Adrenal gland (tissue), 12 donors: ENCODE data around the gene MEIOSIN. TPM values are rescaled to one million over a fixed set of nuclear protein-coding genes. Genes with fewer than 3 reads are reported as not detected.

Experiments
- DNase-seq, 7 donors: peaks; one replicate each; pipeline ENCODE4 v3.0.0-alpha.2; 2019 to 2020
- H3K27ac ChIP-seq, 5 donors: fragments of 200-600 bp; sonication (generic) in 4 of 5; 1 replicate in 3 of 5; 2 replicates in 2 of 5; pipeline versions ENCODE4 v1.5.1 to v1.8.0; 2016 to 2020; ENCODE audit warnings: mild to moderate bottlenecking in 1 of 5
- H3K27me3 ChIP-seq: fragments of 200-600 bp; 2 replicates; pipeline ENCODE4 v1.8.0; 2021
- H3K36me3 ChIP-seq, 2 donors: fragments of 200-600 bp; replicated peaks in 1 of 2; 1 replicate in 1 of 2; 2 replicates in 1 of 2; pipeline versions ENCODE4 v1.5.1 to v1.8.0; 2018 to 2022
- H3K4me1 ChIP-seq, 2 donors: fragments of 200-600 bp; replicated peaks in 1 of 2; 1 replicate in 1 of 2; 2 replicates in 1 of 2; pipeline versions ENCODE4 v1.5.1 to v1.8.0; 2018 to 2021
- H3K4me3 ChIP-seq, 4 donors: fragments of 200-600 bp; sonication (generic) in 3 of 4; one replicate each; pipeline ENCODE4 v1.5.1; 2016 to 2018
- H3K9me3 ChIP-seq, 3 donors: fragments of 200-600 bp; sonication (generic) in 1 of 3; replicated peaks in 1 of 3; 1 replicate in 2 of 3; 2 replicates in 1 of 3; pipeline versions ENCODE4 v1.5.1 to v1.8.0; 2016 to 2021
- POLR2A ChIP-seq, 2 donors: fragments of 450-650 bp; IDR thresholded peaks; one replicate each; pipeline ENCODE4 v1.6.1; 2017; ENCODE audit warnings: antibody characterized with exemption in 2 of 2, mild to moderate bottlenecking in 2 of 2, moderate library complexity in 1 of 2
- WGBS, 4 donors: extraction: QIAGEN DNeasy Blood & Tissue Kit in 2 of 4; methylation state at CpG; one replicate each; pipeline versions ENCODE4 v1.1.5 to v1.1.7; 2013 to 2017; 5-methylcytosine and 5-hydroxymethylcytosine counted together
- intact Hi-C, 2 donors: fragments of 100-400 bp; cut with DNase I; formaldehyde crosslinking; loops; one replicate each; pipeline versions ENCODE4 v1.14.1 to v1.15.0; 2022 to 2023
- polyA plus RNA-seq, 3 donors: library from polyadenylated mRNA; stranded (reverse); fragments of 200-250 nt in 2 of 3; fragments of 350-450 nt in 1 of 3; fragmentation: Illumina TruSeq in 1 of 3; extraction: RNeasy Lipid Tissue Mini Kit (QIAGEN cat#74804) in 1 of 3; gene quantifications; one replicate each; pipeline ENCODE4 v1.2.3, GENCODE V29; 2013 to 2014
- total RNA-seq, 9 donors: library from RNA; depleted of rRNA in 4 of 9; stranded (reverse); fragments of >200 nt in 4 of 9; fragments of 120-200 nt in 1 of 9; fragmentation: NEBNext Ultra II Directional in 1 of 9; extraction: Animal tissue kit (Norgen Biotek cat#: 25700) in 1 of 9; gene quantifications; one replicate each; pipeline versions ENCODE4 v1.1.0 to v1.2.4, GENCODE V29; 2013 to 2023
- TF ChIP-seq, protein P1 (sequence below), 6 experiments: fragments of 450-650 bp in 4 of 6; fragments of 200-600 bp in 2 of 6; sonication (generic) in 1 of 6; IDR thresholded peaks; 1 replicate in 5 of 6; 2 replicates in 1 of 6; pipeline versions ENCODE4 v1.5.1 to v1.8.0; 2016 to 2021; ENCODE audit warnings: antibody characterized with exemption in 6 of 6, mild to moderate bottlenecking in 2 of 6, moderate library complexity in 1 of 6
- donor health status: healthy with polysubstance abuse.
- donor health status: Bipolar disorder and iron deficiency.
- donor health status: DM: yes; HTN: yes; CAD: no.
- donor health status: DM: no; HTN: no; CAD: no.
- donor health status: DM: no; HTN: no; CAD: no.
- donor health status: DM: yes; HTN: yes; CAD: no.

MEIOSIN gene
- total and polyA plus RNA-seq, 12 donors, result 0.03 to 0.06 (median 0.05) TPM; not detected in 9

- peak within 1 kb of the TSS in 3 of 4 donors; percentile 28 to 95 (median 40) for H3K4me3 ChIP-seq
- 0 to 1% (median 0%) methylated on average over 7 to 86 of the region's 86 CpGs for WGBS, 4 donors
- H3K4me1 ChIP-seq, result peaks cover 8 to 19% of the 10 kb centered on the region in 2 donors
- H3K27ac ChIP-seq, result peak within 1 kb of the TSS in 3 of 5 donors; percentile 14 to 93 (median 38)
- no peaks in the 10 kb centered on the region for H3K27me3 ChIP-seq
- H3K36me3 ChIP-seq, result peaks cover 0 to 31% of the 10 kb centered on the region in 2 donors
- DNase-seq, result peak; percentile 99 to 100 (median 100)
- TF ChIP-seq, protein P1, sequence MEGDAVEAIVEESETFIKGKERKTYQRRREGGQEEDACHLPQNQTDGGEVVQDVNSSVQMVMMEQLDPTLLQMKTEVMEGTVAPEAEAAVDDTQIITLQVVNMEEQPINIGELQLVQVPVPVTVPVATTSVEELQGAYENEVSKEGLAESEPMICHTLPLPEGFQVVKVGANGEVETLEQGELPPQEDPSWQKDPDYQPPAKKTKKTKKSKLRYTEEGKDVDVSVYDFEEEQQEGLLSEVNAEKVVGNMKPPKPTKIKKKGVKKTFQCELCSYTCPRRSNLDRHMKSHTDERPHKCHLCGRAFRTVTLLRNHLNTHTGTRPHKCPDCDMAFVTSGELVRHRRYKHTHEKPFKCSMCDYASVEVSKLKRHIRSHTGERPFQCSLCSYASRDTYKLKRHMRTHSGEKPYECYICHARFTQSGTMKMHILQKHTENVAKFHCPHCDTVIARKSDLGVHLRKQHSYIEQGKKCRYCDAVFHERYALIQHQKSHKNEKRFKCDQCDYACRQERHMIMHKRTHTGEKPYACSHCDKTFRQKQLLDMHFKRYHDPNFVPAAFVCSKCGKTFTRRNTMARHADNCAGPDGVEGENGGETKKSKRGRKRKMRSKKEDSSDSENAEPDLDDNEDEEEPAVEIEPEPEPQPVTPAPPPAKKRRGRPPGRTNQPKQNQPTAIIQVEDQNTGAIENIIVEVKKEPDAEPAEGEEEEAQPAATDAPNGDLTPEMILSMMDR (IDR thresholded peaks at IDR 0.05), result no peak
- peak in 1 of 2 donors; percentile 54 for TF ChIP-seq POLR2A (IDR thresholded peaks at IDR 0.05)
- no peaks in the 10 kb centered on the region for H3K9me3 ChIP-seq
- intact Hi-C loops, result no loop called here
These were observed 59.4 kb downstream of the MEIOSIN start, which contains the start of gene DMWD for GRCh38 chr19:45792470-45793177. Gene DMWD, minus strand, starts transcription at chr19:45792845. Its CDS starts 89 bp downstream, at chr19:45792756.

GRCh38 chr19:45793178-45793564, 59.9 kb downstream of the MEIOSIN start:
- peaks cover 8 to 19% of the 10 kb centered on the region in 2 donors for H3K4me1 ChIP-seq
- no peaks in the 10 kb centered on the region for H3K27me3 ChIP-seq
- intact Hi-C loops, result no loop called here
- TF ChIP-seq, protein P1 (IDR thresholded peaks at IDR 0.05), result no peak
- WGBS, 4 donors, result 26 to 37% (median 32%) methylated on average over 3 of the region's 3 CpGs
- no peak overlapping the region for H3K4me3 ChIP-seq
- no peaks in the 10 kb centered on the region for H3K9me3 ChIP-seq
- H3K27ac ChIP-seq, result peak overlapping the region in 1 of 5 donors; percentile 39
- peaks cover 0 to 27% of the 10 kb centered on the region in 2 donors for H3K36me3 ChIP-seq
- DNase-seq, result no peak

DNA sequence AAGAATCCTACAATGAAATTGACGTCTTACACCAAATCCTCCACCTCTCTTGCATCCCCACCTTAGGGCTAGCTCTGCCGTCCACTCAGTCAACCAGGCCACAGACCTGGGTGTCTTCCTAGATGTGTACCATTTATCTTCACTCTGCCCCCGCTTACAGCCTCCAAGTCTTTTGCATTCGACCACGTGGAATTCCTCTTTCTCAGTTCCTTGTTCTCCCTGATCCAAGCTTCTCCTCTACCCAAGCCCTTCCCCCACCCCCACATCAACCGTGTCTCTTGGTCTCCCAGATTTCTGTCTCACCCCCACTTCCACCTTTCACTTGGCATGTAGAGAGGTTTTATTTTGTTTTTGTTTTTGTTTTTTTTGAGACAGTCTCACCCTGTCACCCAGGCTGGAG, 60.6 kb downstream of the MEIOSIN start:
- H3K27me3 ChIP-seq, result no peaks in the 10 kb centered on the region
- no peaks in the 10 kb centered on the region for H3K9me3 ChIP-seq
- H3K36me3 ChIP-seq, result peaks cover 0 to 20% of the 10 kb centered on the region in 2 donors
- WGBS, 4 donors, result 40 to 47% (median 44%) methylated on average over 6 of the region's 6 CpGs
- peak in 1 of 7 donors; percentile 29 for DNase-seq
- intact Hi-C loops, result no loop called here
- no peak overlapping the region for H3K27ac ChIP-seq
- no peak overlapping the region for H3K4me3 ChIP-seq
- TF ChIP-seq POLR2A (IDR thresholded peaks at IDR 0.05), result no peak
- TF ChIP-seq, protein P1 (IDR thresholded peaks at IDR 0.05), result no peak
- peaks cover 8 to 19% of the 10 kb centered on the region in 2 donors for H3K4me1 ChIP-seq

GRCh38 chr19:45794627-45795026, 61.4 kb downstream of the MEIOSIN start:
- H3K4me1 ChIP-seq, result peaks cover 8 to 22% of the 10 kb centered on the region in 2 donors
- DNase-seq, result no peak
- WGBS, 4 donors, result 63 to 72% (median 68%) methylated on average over 1 to 2 of the region's 2 CpGs
- H3K36me3 ChIP-seq, result peaks cover 0 to 13% of the 10 kb centered on the region in 2 donors
- TF ChIP-seq, protein P1 (IDR thresholded peaks at IDR 0.05), result no peak
- no peak for TF ChIP-seq POLR2A (IDR thresholded peaks at IDR 0.05)
- H3K4me3 ChIP-seq, result no peak overlapping the region
- H3K27ac ChIP-seq, result no peak overlapping the region
- no peaks in the 10 kb centered on the region for H3K9me3 ChIP-seq
- H3K27me3 ChIP-seq, result no peaks in the 10 kb centered on the region
- intact Hi-C loops, result no loop called here
